NT2/D1 (cell line): ENCODE data around the gene JUNB.

Experiments
- SUZ12 ChIP-seq: IDR thresholded peaks from 2 replicates; pipeline ENCODE4 v1.6.1; 2011; ENCODE audit not compliant: insufficient read length, insufficient read depth; ENCODE audit errors: extremely low read depth
- YY1 ChIP-seq: IDR thresholded peaks from 2 replicates; pipeline ENCODE4 v1.6.1; 2011; ENCODE audit not compliant: insufficient read length, insufficient read depth
- ZNF274 ChIP-seq: IDR thresholded peaks from 2 replicates; pipeline ENCODE4 v1.6.1; 2011; ENCODE audit warnings: mild to moderate bottlenecking, low read depth, low read length

- no peak for TF ChIP-seq SUZ12
- no peak for TF ChIP-seq YY1
- no peak for TF ChIP-seq ZNF274
These were observed 33.6 kb upstream of the JUNB start for GRCh38 chr19:12757544-12758274.
